Right lobe of liver (tissue), 4 donors: ENCODE results near the gene SPTBN2.

Experiments used
- POLR2A ChIP-seq: fragments of 450-650 bp; IDR thresholded peaks from one replicate; pipeline ENCODE4 v1.6.1; 2017; ENCODE audit warnings: antibody characterized with exemption, mild to moderate bottlenecking
- TF ChIP-seq, protein P1 (sequence below), 4 donors: fragments of 200-600 bp in 3 of 4; fragments of 450-650 bp in 1 of 4; IDR thresholded peaks; one replicate each; pipeline versions ENCODE4 v1.5.1 to v1.8.0; 2016 to 2022; ENCODE audit warnings: antibody characterized with exemption in 4 of 4, mild to moderate bottlenecking in 2 of 4
- donor health status: DM: no; HTN: no; CAD: no.
- donor health status: DM: no; HTN: no; CAD: no.
- donor health status: DM: no; HTN: yes; CAD: no.

DNA sequence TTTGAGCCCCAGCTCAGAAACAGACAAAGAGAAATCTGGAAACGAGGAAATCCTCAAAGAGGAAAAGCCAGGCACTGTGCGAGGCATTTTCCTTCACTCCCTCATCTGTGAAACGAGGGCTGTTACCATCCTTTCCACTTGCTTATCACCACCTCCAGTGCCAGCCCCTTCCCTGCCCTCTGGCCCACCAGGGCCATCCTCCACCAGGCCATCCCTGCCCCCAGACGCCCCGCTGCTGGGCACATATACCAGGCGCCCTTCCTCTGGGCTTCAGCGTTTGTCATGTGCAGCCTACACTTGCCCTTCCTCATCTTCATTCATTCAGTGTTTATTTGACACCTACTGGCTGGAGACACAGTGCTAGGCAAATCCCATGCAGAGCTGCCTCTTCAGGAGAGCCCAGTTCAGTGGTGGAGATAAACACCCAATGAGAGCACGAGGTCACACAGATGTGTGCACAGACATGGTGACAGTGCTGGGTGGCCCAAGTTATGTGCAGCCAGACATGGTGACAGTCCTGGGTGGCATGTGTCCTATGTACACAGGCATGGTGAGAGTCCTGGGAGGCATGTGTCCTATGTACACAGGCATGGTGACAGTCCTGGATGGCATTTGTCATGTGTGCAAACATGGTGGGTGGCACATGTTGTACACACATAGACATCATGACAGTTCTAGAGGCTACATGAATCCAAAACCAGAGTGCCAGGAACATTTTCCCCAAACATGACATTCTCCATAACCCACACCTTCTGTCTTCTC is 9.7 kb downstream of the SPTBN2 start:
- TF ChIP-seq POLR2A: no peak
- TF ChIP-seq, protein P1, sequence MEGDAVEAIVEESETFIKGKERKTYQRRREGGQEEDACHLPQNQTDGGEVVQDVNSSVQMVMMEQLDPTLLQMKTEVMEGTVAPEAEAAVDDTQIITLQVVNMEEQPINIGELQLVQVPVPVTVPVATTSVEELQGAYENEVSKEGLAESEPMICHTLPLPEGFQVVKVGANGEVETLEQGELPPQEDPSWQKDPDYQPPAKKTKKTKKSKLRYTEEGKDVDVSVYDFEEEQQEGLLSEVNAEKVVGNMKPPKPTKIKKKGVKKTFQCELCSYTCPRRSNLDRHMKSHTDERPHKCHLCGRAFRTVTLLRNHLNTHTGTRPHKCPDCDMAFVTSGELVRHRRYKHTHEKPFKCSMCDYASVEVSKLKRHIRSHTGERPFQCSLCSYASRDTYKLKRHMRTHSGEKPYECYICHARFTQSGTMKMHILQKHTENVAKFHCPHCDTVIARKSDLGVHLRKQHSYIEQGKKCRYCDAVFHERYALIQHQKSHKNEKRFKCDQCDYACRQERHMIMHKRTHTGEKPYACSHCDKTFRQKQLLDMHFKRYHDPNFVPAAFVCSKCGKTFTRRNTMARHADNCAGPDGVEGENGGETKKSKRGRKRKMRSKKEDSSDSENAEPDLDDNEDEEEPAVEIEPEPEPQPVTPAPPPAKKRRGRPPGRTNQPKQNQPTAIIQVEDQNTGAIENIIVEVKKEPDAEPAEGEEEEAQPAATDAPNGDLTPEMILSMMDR (IDR thresholded peaks at IDR 0.05): no peak
